ENCODE measurements around the gene PDE6B. TPM values are rescaled to one million over a fixed set of nuclear protein-coding genes. Genes with fewer than 3 reads are reported as not detected.

PDE6B gene
- total and polyA plus RNA-seq, 2 of the 13 experiments (the other 11 are each of a cell fraction or from before 2014, with no cell fraction given) = 0.38 to 0.40 TPM

GRCh38 chr4:625631-626161, 323 bp downstream of the PDE6B start (continued):
- TF ChIP-seq ZNF142 (CRISPR knock-in tag; IDR thresholded peaks at IDR 0.05) = no peak
- TF ChIP-seq CREBL2 (CRISPR knock-in tag; IDR thresholded peaks at IDR 0.05; ENCODE audit: borderline replicate concordance) = no peak
- TF ChIP-seq KLF16 (CRISPR knock-in tag; IDR thresholded peaks at IDR 0.05) = no peak
- no peak for TF ChIP-seq MXD4 (CRISPR knock-in tag; IDR thresholded peaks at IDR 0.05)
- TF ChIP-seq ESRRA (CRISPR knock-in tag; IDR thresholded peaks at IDR 0.05; ENCODE audit: low read depth) = no peak
- TF ChIP-seq ZNF432 (CRISPR knock-in tag; IDR thresholded peaks at IDR 0.05; ENCODE audit: borderline replicate concordance) = no peak
- TF ChIP-seq, protein P1, sequence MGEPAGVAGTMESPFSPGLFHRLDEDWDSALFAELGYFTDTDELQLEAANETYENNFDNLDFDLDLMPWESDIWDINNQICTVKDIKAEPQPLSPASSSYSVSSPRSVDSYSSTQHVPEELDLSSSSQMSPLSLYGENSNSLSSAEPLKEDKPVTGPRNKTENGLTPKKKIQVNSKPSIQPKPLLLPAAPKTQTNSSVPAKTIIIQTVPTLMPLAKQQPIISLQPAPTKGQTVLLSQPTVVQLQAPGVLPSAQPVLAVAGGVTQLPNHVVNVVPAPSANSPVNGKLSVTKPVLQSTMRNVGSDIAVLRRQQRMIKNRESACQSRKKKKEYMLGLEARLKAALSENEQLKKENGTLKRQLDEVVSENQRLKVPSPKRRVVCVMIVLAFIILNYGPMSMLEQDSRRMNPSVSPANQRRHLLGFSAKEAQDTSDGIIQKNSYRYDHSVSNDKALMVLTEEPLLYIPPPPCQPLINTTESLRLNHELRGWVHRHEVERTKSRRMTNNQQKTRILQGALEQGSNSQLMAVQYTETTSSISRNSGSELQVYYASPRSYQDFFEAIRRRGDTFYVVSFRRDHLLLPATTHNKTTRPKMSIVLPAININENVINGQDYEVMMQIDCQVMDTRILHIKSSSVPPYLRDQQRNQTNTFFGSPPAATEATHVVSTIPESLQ (CRISPR knock-in tag; conservative IDR thresholded peaks at IDR 0.05) = no peak
